Muscle layer of duodenum (tissue), 2 donors: ENCODE data around the gene CRLF2.
A peak's percentile ranks its signal among the peaks of the same experiment; 100 is the strongest.
"Not testable (repeated sequence)": the region's sequence is repeated elsewhere in the genome, so short reads cannot be mapped to it uniquely, and the experiment has no call there.

Experiments used
- H3K27ac ChIP-seq: one replicate; pipeline ENCODE4 v1.7.0; 2013; ENCODE audit warnings: mild to moderate bottlenecking, low read length
- H3K27me3 ChIP-seq: one replicate; pipeline ENCODE4 v1.7.0; 2013; ENCODE audit warnings: low read depth, mild to moderate bottlenecking, control low read depth, low read length
- H3K36me3 ChIP-seq, 2 donors: one replicate each; pipeline ENCODE4 v1.7.0; 2013; ENCODE audit warnings: low read length in 2 of 2, control low read depth in 1 of 2, mild to moderate bottlenecking in 1 of 2; ENCODE audit not compliant: insufficient read depth in 2 of 2, control insufficient read depth in 1 of 2
- H3K4me1 ChIP-seq, 2 donors: one replicate each; pipeline ENCODE4 v1.7.0; 2013; ENCODE audit warnings: low read length in 2 of 2, mild to moderate bottlenecking in 2 of 2, control low read depth in 1 of 2, moderate library complexity in 1 of 2; ENCODE audit not compliant: insufficient read depth in 2 of 2, control insufficient read depth in 1 of 2
- H3K4me3 ChIP-seq, 2 donors: one replicate each; pipeline ENCODE4 v1.7.0; 2013; ENCODE audit warnings: low read length in 2 of 2, low read depth in 1 of 2, mild to moderate bottlenecking in 1 of 2
- H3K9me3 ChIP-seq, 2 donors: one replicate each; pipeline ENCODE4 v1.7.0; 2013; ENCODE audit warnings: low read length in 2 of 2, control low read depth in 1 of 2, mild to moderate bottlenecking in 1 of 2; ENCODE audit not compliant: control insufficient read depth in 1 of 2
- donor health status: healthy.

Gene CRLF2

DNA sequence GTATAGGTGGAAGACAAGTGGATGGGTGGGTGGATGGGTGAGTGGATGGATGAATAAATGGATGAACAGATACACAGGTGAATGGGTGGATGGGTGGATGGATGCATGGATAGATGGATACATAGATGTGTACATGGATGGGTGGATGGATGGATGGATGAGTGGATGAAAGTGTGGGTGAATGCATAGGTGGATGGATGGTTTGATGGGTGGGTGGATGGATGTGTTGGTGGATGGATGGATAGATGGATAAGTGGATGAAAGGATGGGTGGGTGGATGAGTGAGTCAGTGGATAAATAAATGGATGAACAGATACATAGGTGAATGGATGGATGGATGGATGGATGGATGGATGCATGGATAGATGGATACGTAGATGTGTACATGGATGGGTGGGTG lies 1.6 kb downstream of the CRLF2 start:
- no peaks in the 10 kb centered on the region for H3K27me3 ChIP-seq
- no peak overlapping the region for H3K27ac ChIP-seq
- H3K4me3 ChIP-seq = no peak overlapping the region
- H3K36me3 ChIP-seq = no peaks in the 10 kb centered on the region
- H3K4me1 ChIP-seq = peaks cover 0 to under 1% of the 10 kb centered on the region in 2 donors
- no peaks in the 10 kb centered on the region for H3K9me3 ChIP-seq

DNA sequence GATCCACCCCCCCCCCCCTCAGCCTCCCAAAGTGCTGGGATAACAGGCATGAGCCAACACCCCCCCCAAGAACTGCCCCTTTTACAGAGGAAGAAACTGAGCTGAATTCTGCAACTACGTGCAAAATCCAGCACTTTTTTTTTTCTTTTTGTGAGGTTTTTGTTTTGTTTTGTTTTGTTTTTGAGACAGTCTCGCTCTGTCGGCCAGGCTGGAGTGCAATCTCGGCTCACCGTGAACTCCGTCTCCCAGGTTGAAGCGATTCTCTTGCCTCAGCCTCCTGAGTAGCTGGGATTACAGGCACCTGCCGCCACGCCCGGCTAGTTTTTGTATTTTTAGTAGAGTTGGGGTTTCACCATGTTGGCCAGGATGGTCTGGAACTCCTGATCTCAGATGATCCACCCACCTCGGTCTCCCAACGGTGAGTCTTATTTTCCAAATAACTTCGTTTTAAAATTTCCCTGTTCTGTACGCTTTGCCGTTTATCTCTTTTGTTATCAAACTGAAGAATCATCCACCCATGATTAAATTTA lies 4.9 kb downstream of the CRLF2 start:
- no peaks in the 10 kb centered on the region for H3K9me3 ChIP-seq
- no peaks in the 10 kb centered on the region for H3K36me3 ChIP-seq
- H3K27me3 ChIP-seq = no peaks in the 10 kb centered on the region
- H3K4me3 ChIP-seq = no peak overlapping the region
- peaks cover 0 to 4% of the 10 kb centered on the region in 2 donors for H3K4me1 ChIP-seq
- no peak overlapping the region for H3K27ac ChIP-seq

DNA sequence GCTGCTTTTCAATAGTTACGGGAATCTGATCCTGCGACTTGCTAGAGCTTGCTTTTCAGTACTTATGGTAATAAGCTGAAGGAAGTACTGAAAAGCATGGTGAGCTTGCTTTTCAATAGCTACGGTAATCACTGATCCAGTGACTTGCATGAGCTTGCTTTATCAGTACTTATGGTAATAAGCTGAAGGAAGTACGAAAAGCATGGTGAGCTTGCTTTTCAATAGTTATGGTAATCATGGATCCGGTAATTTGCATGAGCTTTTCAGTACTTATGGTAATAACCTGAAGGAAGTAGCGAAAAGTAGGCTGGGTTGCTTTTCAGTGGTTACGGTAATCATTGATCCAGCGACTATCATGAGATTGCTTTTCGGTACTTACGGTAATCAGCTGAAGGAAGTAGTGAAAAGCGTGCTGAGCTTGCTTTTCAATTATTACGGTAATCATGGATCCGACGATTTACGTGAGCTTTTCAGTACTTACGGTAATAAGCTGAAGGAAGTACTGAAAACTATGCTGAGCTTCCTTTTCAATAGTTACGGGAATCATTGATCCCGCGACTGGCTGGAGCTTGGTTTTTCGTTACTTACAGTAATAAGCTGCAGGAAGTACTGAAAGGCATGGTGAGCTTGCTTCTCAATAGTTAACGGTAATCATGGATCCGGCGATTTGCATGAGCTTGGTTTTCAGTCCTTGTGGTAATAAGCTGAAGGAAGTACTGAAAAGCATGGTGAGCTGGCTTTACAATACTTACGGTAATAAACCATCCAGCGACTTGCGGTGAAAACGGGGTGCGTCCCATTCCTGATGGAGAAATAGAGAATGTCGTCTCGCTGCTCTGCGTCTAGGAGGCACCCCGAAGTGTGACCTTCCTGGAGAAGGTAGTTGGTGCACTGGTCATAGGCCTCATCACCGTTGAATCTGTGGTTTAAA lies 6.5 kb downstream of the CRLF2 start:
- H3K9me3 ChIP-seq = no peaks in the 10 kb centered on the region
- H3K27ac ChIP-seq = no peak overlapping the region
- H3K36me3 ChIP-seq = no peaks in the 10 kb centered on the region
- peaks cover 0 to 4% of the 10 kb centered on the region in 2 donors for H3K4me1 ChIP-seq
- no peaks in the 10 kb centered on the region for H3K27me3 ChIP-seq
- peak overlapping the region; percentile 51 to 69 for H3K4me3 ChIP-seq

DNA sequence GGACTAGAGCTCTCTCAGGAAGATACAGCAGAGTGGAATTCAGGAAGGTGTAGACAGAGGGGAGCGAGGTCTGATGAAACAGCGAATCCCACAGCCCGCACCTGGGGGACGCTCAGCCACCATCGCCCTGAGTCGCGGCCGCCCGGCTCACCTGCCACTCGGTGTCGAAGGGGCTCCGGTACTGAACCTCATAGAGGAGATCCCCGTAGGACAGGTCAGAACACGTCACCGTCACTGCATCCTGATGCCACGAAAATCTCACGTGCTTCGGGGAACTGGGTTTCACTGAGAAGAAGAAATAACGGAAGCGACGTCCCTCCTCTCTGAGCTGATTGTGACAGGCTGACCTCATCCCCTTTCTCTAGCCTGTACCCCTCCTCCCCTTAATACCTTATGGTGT lies 10.2 kb downstream of the CRLF2 start:
- no peak overlapping the region for H3K4me3 ChIP-seq
- peaks cover 0 to 4% of the 10 kb centered on the region in 2 donors for H3K4me1 ChIP-seq
- H3K27ac ChIP-seq = no peak overlapping the region
- no peaks in the 10 kb centered on the region for H3K36me3 ChIP-seq
- no peaks in the 10 kb centered on the region for H3K9me3 ChIP-seq
- H3K27me3 ChIP-seq = no peaks in the 10 kb centered on the region

DNA sequence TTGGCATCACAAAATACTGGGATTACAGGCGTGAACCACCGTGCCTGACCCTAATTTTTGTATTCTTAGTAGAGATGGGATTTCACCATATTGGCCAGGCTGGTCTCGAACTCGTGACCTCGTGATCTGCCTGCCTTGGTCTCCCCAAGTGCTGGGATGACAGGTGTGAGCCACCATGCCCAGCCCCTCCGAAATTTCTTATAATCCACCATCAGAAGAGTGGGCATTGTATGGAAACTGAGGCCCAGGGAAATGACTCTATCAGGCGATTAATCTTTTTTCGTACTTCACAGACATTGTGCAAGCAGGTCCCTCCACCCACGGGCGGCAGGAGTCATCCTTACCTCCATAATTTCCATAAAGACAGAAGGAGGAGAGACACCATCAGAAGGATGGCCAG lies 16.0 kb downstream of the CRLF2 start:
- H3K27ac ChIP-seq = no peak overlapping the region
- no peaks in the 10 kb centered on the region for H3K36me3 ChIP-seq
- no peaks in the 10 kb centered on the region for H3K4me1 ChIP-seq
- no peaks in the 10 kb centered on the region for H3K9me3 ChIP-seq
- no peaks in the 10 kb centered on the region for H3K27me3 ChIP-seq
- H3K4me3 ChIP-seq = no peak overlapping the region

DNA sequence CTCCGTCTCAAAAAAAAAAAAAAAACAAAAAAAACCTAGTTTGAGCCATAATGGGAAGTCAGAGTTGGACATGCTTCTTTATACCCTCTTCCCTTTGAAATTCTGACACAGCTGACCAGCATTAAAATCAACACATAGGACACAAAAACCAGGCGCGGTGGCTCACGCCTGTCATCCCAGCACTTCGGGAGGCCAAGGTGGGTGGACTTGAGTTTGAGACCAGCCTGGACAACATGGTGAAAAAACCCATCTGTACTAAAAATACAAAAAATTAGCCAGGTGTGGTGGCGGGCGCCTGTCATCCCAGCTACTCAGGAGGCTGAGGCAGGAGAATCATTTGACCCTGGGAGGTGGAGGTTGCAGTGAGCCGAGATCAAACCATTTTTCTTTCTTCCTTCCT lies 20.3 kb downstream of the CRLF2 start:
- H3K4me3 ChIP-seq, H3K4me1 ChIP-seq, H3K27ac ChIP-seq, H3K27me3 ChIP-seq, H3K36me3 ChIP-seq, H3K9me3 ChIP-seq: not testable (repeated sequence)

DNA sequence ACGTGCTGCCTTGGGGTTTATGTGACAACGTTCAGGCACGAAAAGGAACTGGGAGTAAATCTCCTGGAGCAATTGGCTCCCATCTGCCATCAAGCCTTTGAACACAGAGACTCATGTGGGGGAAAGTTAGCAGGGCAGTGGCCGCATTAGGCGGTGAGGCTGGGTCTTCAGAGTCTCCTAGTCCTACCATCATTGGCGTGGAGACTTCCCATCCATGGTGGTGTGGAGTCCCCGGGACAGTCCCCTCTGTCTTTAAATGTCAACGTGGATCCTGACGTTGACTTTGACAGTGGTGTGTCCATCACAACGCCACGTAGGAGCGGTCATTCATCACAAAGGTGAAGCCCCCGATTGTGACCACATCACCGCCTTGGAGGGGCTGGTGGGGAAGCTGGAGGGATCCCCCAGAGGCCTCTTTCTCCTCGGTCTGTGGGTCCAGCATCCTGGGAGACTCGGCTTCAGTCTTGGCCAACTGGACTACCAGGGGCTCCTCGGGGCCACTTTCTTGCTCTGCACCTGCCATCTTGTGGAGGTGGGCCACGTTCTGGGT lies 21.8 kb downstream of the CRLF2 start:
- Histone ChIP-seq H3K9me3 (no peaks in the 10 kb centered on the region), H3K27ac (no peak overlapping the region), H3K4me3 (no peak overlapping the region), H3K27me3 (no peaks in the 10 kb centered on the region), H3K4me1 (no peaks in the 10 kb centered on the region), H3K36me3 (no peaks in the 10 kb centered on the region)

DNA sequence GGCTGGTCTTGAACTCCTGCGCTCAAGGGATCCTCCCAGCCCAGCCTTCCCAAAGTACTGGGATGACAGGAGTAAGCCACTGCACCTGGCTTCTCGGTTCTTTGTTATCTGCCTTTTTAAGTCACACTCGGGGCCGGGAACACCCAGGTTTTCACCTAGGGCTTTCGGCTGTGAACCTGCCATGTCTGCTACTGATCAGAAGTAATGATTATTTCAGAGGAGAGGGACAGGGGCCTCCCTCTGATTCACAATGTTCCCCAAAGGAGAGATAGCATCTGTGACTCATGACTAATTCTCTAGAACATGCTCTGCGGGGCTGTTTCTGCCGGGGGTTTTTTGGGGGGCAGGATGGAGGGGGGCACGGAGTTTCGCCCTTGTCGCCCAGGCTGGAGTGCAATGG lies 26.9 kb downstream of the CRLF2 start:
- Histone ChIP-seq H3K36me3 (no peaks in the 10 kb centered on the region), H3K4me1 (no peaks in the 10 kb centered on the region), H3K27ac (no peak overlapping the region), H3K27me3 (no peaks in the 10 kb centered on the region), H3K4me3 (no peak overlapping the region), H3K9me3 (no peaks in the 10 kb centered on the region)

DNA sequence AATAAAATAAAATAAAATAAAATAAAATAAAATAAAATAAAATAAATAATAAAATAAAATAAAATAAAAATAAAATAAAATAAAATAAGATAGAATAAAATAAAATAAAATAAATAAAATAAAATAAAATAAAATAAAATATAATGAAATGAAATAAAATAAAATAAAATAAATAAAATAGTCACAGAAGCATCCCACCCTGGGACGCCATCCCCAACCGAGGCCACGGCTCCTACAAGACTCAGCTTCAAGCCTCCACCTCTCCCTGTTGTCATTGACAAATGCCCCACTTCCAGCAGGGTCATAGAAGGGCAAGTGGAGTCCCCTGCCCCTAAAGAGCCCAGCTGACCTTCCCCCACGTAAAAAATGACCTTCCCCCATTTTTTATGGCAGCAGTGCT lies 30.2 kb downstream of the CRLF2 start:
- H3K4me1 ChIP-seq = no peaks in the 10 kb centered on the region
- H3K36me3 ChIP-seq = no peaks in the 10 kb centered on the region
- no peaks in the 10 kb centered on the region for H3K27me3 ChIP-seq
- no peaks in the 10 kb centered on the region for H3K9me3 ChIP-seq
- H3K27ac ChIP-seq = no peak overlapping the region
- no peak overlapping the region for H3K4me3 ChIP-seq

DNA sequence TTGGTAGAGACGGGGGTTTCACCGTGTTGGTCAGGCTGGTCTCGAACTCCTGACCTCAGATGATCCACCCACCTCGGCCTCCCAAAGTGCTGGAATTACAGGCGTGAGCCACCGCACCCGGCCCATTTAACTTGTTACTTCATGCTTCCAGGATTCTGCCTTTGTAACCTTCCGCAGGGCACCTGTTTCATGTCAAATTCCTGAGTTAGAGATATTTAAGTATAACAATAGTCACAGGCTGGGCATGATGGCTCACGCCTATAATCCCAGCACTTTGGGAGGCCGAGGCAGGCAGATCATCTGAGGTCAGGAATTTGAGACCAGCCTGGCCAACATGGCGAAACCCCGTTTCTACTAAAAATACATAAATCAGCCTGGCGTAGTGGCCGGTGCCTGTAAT lies 30.8 kb downstream of the CRLF2 start:
- not testable (repeated sequence) for H3K36me3 ChIP-seq, H3K27ac ChIP-seq, H3K4me1 ChIP-seq, H3K27me3 ChIP-seq, H3K9me3 ChIP-seq, H3K4me3 ChIP-seq

DNA sequence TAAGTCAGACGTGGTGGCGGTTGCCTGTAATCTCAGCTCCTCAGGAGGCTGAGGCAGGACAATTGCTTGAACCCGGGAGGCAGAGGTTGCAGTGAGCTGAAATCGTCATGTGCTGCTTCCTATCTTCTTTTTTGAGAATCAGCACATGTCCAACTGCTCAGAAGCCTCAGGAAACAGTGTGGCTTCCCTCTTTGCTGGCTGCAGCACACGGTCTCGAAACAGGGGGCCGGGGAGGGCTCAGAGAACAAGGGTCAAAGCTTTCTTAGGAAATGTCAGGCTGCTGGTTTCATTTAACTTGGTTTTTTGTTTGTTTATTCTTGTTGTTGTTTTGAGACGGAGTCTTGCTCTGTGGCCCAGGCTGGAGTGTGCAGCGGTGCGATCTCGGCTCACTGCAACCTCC lies 31.3 kb downstream of the CRLF2 start:
- Histone ChIP-seq H3K9me3 (no peaks in the 10 kb centered on the region), H3K27ac (no peak overlapping the region), H3K27me3 (no peaks in the 10 kb centered on the region), H3K4me3 (no peak overlapping the region), H3K36me3 (no peaks in the 10 kb centered on the region), H3K4me1 (no peaks in the 10 kb centered on the region)
